GM19463 (cell line): Measurements from ENCODE around the gene H2AZ2.

Experiments used
- ATAC-seq: cut with Tn5 transposase; IDR thresholded peaks from one replicate; pipeline ENCODE4 v1.9.1; 2021; ENCODE audit warnings: mild to moderate bottlenecking, moderate library complexity; ENCODE audit not compliant: unreplicated experiment

The H2AZ2 gene

DNA sequence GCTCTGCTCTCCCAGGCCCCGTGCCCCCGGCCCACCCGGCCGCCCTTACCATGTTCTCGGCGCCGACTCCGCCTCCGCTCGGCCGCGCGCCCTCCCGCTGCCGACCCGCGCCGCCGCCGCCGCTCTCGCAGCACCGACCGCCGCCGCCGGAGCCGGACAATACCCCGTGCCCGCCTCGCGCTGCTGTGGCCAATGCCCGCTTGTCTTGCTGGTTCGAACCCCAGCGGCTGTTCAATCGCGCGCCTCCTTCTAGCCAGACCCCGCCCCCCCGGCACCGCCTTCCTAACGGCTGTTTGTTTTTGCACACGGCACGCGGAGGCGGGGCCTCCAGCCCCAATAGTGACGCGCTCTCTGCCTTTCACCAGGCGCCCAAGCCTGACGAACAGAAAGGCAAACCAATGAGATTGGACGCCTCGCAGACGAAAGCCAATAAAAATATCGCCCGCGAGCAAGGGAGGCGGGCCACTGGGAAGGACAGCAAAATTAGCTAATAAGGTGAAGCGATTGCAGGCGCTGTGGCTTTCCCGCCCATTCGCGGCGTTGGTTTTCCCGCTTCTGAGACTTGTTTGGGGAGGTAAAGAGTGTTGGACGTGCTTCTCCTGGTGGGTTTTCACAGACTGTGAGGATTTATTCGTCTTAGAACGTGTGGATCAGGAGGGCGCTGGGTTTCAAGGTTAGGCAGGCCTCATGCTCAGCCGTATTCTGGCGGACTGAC is at the start of gene H2AZ2:
Gene H2AZ2, minus strand, starts transcription at position 168 of the 715 bp plus-strand sequence. Its CDS starts 116 bp downstream, at position 52.
- peak; percentile 79 for ATAC-seq

GRCh38 chr7:44897309-44897708 is 49.4 kb upstream of the H2AZ2 start:
- ATAC-seq: no peak

- no peak for ATAC-seq
These were observed 47.1 kb upstream of the H2AZ2 start for GRCh38 chr7:44894888-44895580.

- ATAC-seq: no peak
These were observed 45.9 kb upstream of the H2AZ2 start for GRCh38 chr7:44893710-44894234.

- no peak for ATAC-seq
These were observed 43.9 kb upstream of the H2AZ2 start for GRCh38 chr7:44891791-44892190.

- no peak for ATAC-seq
These were observed 43.5 kb upstream of the H2AZ2 start for GRCh38 chr7:44891372-44891771.

DNA sequence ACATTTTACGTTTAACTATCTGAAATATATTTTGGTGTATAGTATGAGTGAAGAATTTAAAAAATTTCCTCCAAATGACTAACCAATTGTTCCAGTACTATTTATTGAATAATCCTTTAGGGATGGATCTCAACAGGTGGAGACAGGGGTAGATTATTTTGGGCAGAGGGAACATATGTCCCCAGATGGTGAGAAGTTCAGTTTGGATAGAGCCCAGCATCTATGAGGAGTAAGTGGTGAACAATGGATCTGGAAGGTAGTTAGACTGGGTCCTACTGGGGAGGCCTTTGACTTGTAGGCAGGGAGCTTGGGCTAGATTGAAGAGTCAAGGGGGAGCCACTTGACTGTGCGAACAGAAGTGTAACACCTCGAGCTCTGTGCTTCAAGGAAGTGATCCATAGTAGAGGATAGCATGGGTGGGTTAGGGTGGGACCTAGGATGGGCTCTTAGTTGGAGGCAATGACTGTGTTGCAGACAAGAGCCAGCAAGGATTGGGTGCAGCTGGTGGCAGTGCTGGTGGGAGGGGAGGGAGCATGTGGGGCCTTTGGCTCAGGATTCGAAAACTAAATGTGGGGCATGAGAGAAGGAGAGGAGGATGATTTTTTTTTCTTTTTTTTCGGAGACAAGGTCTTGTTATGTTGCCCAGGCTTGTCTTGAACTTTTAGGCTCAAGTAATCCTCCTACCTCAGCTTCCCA is 41.3 kb upstream of the H2AZ2 start:
- no peak for ATAC-seq

GRCh38 chr7:44887293-44887692 is 39.4 kb upstream of the H2AZ2 start:
- ATAC-seq: no peak

GRCh38 chr7:44885394-44886317 is 37.8 kb upstream of the H2AZ2 start, which contains the start of gene PURB:
Gene PURB, minus strand, starts transcription at chr7:44885530. Its CDS starts 182 bp downstream, at chr7:44885348.
- ATAC-seq: peak; percentile 85

GRCh38 chr7:44884621-44885393 is 36.9 kb upstream of the H2AZ2 start:
- peak; percentile 19 for ATAC-seq

DNA sequence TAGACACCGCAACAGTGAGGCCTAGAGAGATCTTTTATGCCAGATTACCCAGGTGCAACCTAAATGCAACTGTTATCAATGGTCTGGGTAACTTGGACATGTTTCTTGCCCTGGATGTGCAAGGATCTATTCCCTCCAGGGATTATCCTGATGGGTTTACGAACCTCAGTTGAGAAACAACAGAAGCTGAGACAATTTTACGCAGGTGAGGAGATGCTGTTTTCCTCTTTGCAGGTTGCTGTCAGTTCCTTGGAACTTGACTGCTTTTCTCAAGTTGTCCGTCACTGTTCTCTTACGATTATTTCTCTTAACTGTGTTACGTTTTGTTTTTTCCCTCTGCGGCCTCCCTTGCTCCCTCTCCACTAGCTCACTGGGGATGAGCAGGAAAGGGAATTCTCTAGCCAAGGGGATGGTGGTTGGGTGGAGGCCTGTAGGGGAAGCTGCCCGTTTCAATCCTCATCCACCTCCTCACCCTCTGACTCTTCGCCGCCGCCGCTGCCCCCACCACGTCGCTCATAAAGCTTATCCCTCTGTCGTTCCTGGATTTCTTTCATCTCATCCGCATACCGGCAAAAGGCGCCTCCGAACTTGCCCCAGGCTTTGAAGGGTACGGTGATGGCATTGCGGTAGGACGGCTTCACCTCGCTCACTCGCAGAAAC is 36.2 kb upstream of the H2AZ2 start:
- no peak for ATAC-seq

DNA sequence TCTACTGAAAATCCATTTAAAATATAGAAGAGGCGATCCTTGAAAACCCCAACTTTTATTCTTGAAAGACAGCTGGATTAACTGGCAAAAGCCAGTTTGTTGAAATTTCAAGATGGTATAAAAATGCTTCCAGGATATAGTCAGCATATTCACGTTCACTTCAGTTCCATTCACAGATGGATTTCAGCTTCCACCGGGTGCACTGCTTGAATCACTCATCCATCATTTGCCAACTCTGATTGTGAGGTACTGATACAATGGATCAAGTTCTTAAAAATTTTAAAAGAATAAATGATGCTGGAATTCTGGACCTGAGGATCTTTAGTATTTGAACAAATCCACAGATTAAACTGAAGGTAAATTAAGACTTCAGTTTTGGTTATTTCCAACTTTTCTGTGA is 35.0 kb upstream of the H2AZ2 start:
- no peak for ATAC-seq

DNA sequence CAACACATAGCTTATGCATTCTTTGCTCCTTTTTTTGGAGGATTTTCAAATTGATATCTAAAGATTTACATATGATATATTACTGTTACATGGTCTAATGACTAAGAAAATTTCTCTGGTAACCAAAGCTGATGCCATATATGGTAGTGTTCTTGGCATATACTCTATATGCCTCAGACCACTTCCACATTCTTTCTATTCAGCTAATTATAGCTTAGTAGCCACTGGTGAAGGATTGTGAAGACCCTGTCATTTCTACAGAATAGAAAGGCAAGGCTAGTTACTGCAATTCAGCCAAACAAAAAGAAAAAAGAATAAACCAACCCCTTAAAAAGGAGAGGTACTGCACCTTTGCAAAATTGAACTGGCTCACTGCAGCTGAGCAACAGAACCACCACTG is 33.7 kb upstream of the H2AZ2 start:
- ATAC-seq: no peak

DNA sequence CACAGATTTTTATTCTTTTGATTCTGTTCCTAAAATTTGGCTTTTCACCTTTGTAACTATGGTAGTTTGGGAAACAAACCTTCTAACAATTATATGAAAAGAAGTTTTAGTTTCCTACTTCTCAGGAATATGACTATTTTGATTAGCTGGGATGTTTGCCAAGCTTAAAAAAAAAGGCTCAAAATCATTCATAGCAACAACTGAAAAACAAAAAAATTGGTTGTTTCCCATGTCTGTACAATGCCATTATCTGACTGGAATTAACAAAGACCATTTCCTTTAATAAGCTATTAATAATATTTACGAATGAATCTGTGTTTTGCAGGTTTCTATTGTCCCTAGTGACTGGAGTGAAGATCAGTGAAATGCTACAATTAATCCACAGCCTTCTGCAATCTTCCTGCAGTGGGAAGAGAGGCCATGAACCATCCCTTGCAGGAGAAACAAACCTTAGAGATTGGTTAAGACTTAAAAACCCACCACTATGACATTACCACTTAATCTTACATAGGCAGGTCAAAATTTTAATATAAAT is 33.2 kb upstream of the H2AZ2 start:
- no peak for ATAC-seq

DNA sequence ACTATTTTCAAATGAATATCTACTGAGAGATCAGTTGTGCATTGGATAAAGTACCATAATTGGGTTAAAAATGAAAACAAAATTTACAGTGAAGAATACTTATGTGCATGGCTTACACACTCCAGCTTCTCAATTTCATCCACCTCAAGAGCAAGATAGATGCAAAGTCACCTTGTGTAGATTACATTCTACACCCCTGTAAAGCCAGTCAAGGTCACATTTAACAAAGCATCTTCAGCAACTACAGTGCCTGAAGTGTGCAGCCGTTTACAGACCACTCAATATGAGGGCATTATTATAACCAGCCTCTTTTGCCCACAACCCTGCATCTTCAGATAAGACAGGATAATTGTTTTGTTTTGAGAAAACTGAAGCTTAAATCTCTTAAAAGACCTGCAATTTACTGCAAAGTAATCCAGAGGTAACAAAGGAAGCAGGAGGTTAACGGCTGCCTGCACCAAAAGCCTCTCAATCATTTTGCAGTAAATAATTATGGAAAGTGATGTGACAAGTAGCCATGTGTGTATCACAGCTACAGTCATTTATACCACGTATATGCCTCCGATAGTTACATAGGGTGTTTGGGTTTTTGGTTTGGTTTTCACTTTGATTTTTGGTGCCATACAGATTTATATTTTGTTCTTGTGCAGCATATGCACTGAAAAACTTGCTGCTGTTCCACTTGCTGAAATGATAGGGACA is 32.6 kb upstream of the H2AZ2 start:
- no peak for ATAC-seq

- no peak for ATAC-seq
These were observed 28.5 kb upstream of the H2AZ2 start for GRCh38 chr7:44876393-44876792.

DNA sequence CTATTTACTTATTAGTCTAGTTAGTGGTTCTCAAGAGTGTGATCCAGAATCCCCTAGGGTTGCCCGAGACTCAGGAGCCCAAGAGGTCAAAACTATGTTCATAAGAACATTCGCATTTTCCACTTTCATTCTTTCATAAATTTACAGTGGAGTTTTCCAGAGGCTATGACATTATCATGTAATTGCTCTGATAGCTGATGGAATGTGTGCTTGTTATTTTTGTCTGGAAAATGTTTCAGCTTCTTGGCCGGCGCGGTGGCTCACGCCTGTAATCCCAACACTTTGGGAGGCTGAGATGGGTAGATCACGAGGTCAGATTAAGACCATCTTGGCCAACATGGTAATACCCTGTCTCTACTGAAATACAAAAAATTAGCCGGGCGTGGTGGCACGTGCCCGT is 27.4 kb upstream of the H2AZ2 start:
- no peak for ATAC-seq

DNA sequence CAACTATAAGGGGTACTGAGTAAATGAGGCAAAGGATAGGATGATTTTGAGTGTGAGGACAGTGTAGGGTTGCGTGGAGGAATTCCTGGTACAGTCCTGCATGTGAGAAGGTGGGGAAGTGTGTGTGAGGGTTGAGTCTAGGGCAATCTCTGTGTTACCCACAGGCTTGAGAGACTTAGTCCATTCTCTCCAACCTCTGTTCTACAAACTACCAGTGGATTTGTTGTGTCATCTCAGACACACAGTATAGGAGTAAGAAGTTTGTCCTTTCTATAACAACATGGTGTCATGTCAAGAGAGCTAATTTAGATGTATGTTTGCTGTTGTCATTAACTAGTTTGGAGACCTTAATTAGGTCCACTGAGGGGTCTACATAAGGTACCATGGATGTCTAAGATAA is 24.9 kb upstream of the H2AZ2 start:
- ATAC-seq: no peak
